ENCODE results near the gene LCAT. TPM values are rescaled to one million over a fixed set of nuclear protein-coding genes. Genes with fewer than 3 reads are reported as not detected.

Gene LCAT
- total RNA-seq, 1 experiment from 2014 or later = 17.8 TPM

GRCh38 chr16:67934306-67935100 lies 9.4 kb downstream of the LCAT start:
- peaks cover 0 to 2% of the 10 kb centered on the region in 2 experiments; a peak in 2 of 5 replicates for H3K9me3 Mint-ChIP-seq
- H3K36me3 Mint-ChIP-seq (ENCODE audit: insufficient read depth in 1 of 3, low read depth in 3 of 3) = peaks cover 10 to 42% (median 14%) of the 10 kb centered on the region in 3 experiments
- Histone ChIP-seq H3K23ac (ENCODE audit: insufficient read length, low read depth, low read length) (no peak overlapping the region), H2BK5ac (ENCODE audit: insufficient read length, low read length) (no peak overlapping the region), H3K23me2 (ENCODE audit: insufficient read length, low read depth, low read length, poor library complexity, severe bottlenecking) (peaks cover 18% of the 10 kb centered on the region), H3K18ac (ENCODE audit: insufficient read length, low read depth, low read length) (no peak overlapping the region), H4K8ac (replicated peaks; ENCODE audit: insufficient read length, low read depth, low read length) (no peak overlapping the region), H4K20me1 (ENCODE audit: control insufficient read depth, insufficient read depth, insufficient read length) (no peaks in the 10 kb centered on the region), H2BK15ac (ENCODE audit: low read depth, low read length) (no peak overlapping the region), H3T11ph (ENCODE audit: low read length) (no peak overlapping the region), H3K9me3 (ENCODE audit: control insufficient read depth, low read depth, low read length) (no peaks in the 10 kb centered on the region), H4K91ac (ENCODE audit: insufficient read length, low read depth, low read length) (no peak overlapping the region), H3K4me1 (ENCODE audit: insufficient read depth, low read length) (peaks cover 3% of the 10 kb centered on the region; the same call in 1 of the 2 replicates), H3K27ac (ENCODE audit: insufficient read length, low read depth, low read length) (no peak overlapping the region), H2AFZ (ENCODE audit: low read length) (no peak overlapping the region), H3K9ac (ENCODE audit: extremely low read depth, insufficient read length, low read length) (peak overlapping the region; percentile 29), H3K56ac (ENCODE audit: insufficient read length, low read depth, low read length) (no peak overlapping the region), H3K27me3 (ENCODE audit: insufficient read depth, low read length) (no peaks in the 10 kb centered on the region), H3K79me1 (ENCODE audit: insufficient read depth, low read depth, low read length, poor library complexity, severe bottlenecking) (no peaks in the 10 kb centered on the region), H3K4me2 (ENCODE audit: insufficient read depth, insufficient read length, low read length) (peak overlapping the region; percentile 30), H2AK5ac (ENCODE audit: insufficient read length, low read length) (no peak overlapping the region), H4K5ac (ENCODE audit: insufficient read length, low read depth, low read length) (no peak overlapping the region), H3K4ac (ENCODE audit: low read depth, low read length) (no peak overlapping the region), H2BK12ac (ENCODE audit: insufficient read length, low read depth, low read length) (no peak overlapping the region), H2BK120ac (ENCODE audit: low read depth, low read length, poor library complexity, severe bottlenecking) (no peak overlapping the region), H3K14ac (ENCODE audit: insufficient read depth, low read length) (peak overlapping the region; percentile 10; the same call in 1 of the 2 replicates), H3K79me2 (ENCODE audit: insufficient read depth, low read length) (no peaks in the 10 kb centered on the region), H2BK20ac (ENCODE audit: low read depth, low read length, poor library complexity, severe bottlenecking) (no peak overlapping the region)
- H3K4me1 Mint-ChIP-seq = peaks cover 20 to 23% of the 10 kb centered on the region in 2 experiments
- DNase-seq = no peak
- no peak for TF ChIP-seq CTCF (conservative IDR thresholded peaks at IDR 0.05)
- H3K27me3 Mint-ChIP-seq (ENCODE audit: low read depth) = peaks cover 10% of the 10 kb centered on the region
- H3K27ac Mint-ChIP-seq = peak overlapping the region in 2 of 3 experiments; percentile 45 to 94; a peak in 2 of 7 replicates
- WGBS (ENCODE audit: extremely low coverage, insufficient read length, low lambda C conversion rate) = no CpG with 5 or more reads among the region's 13 CpGs
- H3K4me3 Mint-ChIP-seq = peak overlapping the region; percentile 98 to 100

Data from H9 (cell line).